GM19463 (cell line): ENCODE data around the gene SUMF1.
A peak's percentile ranks its signal among the peaks of the same experiment; 100 is the strongest.
"Not testable (repeated sequence)": the region's sequence is repeated elsewhere in the genome, so short reads cannot be mapped to it uniquely, and the experiment has no call there.

Source experiments
- ATAC-seq: cut with Tn5 transposase; IDR thresholded peaks from one replicate; pipeline ENCODE4 v1.9.1; 2021; ENCODE audit warnings: mild to moderate bottlenecking, moderate library complexity; ENCODE audit not compliant: unreplicated experiment

Gene SUMF1

DNA sequence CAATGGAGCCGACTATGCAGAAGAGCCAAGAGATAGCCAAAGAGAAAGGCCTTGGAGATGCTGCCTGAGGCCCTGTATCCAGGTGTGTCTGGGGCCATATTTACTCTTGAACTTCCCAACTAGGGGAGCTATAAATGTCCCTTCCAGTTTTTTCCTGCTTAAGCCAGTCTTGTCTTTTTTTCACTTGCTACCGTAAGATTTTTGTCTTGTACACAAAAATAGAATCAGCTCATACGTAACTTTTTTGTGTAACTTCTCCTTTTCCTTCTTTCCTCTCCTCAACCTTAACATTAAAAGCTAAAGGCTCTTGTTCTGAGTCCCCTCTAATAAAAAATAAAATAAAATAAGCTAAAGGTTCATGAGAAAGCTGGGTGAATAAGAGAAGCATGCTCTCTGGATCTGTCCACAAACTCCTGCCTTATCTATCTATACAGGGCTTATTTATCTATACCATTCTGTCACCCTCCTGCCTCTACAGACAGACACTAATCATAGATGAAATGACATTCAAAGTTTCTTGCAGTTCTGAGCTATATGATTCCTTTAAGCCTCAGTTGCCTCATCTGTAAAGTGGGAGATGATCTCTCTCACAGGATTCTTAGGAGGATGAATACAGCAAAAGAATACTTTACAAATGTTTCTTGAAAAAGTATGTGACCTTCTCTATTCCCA lies 4.6 kb downstream of the SUMF1 start:
- no peak for ATAC-seq

DNA sequence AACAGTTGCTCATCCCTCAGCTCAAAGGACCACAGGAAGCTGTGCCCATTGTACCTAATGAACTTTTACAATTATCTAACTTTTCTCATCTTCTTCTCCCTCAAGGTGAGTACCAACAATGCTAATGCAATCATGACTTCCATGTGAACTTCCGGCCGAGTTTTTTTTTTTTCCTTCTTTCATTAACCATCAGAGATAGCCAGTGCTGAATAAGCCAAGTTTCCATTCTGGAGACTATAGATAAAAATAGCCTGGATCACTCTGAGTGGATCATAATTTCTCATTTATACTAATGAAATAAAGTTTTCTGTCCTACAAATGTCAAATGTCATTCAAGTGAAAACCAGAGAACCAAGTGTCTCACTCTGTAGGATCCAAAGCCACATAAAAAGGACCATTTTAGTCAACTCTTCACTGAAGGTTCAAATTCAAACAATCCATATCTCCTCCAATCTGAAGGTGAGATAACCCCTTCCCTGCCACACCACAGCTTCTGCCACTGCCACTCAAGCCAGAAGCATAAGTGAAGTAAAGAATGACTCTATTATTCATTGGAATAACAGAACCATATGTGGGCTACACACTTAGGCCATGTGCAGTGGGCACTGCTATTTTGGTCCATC lies 5.5 kb downstream of the SUMF1 start:
- ATAC-seq, result no peak

DNA sequence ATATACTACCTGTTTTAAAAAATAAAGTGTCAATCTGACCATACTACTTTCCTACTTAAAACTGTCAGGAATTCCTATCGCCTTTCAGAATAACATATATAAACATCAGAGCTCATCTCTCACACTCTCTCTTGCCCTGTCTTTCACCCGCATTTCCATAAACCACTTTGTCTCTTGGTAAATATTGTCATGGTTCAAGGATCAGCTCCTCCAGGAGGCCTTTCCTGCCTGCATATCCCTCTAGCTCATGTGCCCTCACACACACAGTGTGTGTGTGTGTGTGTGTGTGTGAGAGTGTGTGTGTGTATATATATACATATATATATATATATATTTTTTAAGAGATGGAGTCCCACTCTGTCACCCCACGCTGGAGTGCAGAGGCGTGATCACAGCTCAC lies 6.7 kb downstream of the SUMF1 start:
- ATAC-seq, result no peak

DNA sequence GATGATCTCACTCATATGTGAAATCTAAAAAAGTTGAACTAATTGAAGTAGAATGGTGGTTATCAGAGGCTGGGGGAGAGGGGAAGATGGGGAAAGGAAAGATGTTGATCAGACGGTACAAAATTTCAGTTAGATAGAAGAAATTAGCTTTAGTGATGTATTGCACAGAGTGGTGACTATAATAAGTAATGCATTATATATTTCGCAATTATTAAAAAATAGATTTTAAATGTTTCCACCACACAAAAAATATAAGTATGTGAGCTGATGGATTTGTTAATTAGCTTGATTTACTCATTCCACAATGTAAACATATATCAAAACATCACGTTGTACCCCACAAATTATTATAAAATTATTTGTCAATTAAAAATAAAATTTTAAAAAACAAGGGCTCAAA lies 8.1 kb downstream of the SUMF1 start:
- no peak for ATAC-seq

DNA sequence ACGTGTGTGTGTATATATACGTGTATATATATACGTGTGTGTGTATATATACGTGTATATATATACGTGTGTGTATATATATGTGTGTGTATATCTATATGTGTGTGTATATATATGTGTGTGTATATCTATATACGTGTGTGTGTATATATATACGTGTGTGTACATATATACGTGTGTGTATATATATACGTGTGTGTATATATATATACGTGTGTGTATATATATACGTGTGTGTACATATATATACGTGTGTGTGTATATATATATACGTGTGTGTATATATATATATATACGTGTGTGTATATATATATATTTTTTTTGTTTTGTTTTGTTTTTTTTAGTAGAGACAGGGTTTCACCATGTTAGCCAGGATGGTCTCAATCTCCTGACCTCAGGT lies 10.3 kb downstream of the SUMF1 start:
- ATAC-seq, result not testable (repeated sequence)

DNA sequence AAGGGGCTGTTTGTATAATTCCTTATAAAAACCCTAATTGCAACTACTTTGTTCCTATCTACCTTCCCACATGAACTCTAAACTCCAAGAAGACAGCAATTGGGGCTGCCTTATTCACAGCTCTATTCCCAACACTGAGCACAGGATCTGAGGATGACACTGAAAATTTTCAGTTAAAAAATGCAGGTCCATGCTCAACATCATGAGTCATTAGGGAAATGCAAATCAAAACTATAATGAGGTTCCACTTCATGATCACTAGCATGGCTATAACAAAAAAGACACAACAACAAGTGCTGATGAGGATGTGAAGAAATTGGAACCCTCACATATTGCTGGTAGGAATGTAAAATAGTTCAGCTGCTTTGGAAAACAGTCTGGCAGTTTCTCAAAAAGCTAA lies 12.9 kb downstream of the SUMF1 start:
- ATAC-seq, result no peak

DNA sequence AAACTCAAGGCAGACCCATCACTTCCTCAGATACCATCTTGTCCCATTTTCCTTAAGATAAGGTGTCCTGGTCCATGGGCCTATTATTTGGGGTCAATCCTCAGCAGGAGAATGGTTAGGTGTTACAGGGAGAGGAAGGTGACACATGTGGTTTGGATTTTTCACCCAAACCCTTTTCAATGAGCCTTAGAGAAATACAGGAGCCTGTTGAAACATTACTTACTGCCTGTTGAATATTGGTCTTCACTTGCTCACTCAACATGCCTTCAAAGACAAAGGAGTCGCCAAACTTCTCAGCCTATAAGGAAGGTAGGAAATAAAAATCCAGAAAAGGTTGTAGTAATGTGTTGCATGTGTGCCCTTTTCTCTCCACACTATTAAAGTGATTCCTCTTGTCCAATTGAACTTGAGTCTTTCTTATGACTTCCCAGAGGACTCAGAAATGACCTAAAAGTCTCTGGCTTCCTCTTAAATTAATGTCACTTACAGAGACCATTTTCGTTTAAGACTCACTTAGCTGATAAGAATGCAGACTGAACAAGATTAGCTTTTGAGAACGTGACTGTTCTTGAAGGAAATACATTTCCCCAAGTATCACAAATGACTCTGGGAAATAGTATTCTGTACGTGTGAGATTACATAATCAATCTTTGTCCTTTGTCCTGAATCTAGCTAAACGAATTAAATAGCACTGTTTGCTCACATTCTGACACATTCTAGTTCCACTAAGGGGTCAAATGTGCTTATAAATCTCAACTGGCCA lies 17.8 kb downstream of the SUMF1 start:
- no peak for ATAC-seq

DNA sequence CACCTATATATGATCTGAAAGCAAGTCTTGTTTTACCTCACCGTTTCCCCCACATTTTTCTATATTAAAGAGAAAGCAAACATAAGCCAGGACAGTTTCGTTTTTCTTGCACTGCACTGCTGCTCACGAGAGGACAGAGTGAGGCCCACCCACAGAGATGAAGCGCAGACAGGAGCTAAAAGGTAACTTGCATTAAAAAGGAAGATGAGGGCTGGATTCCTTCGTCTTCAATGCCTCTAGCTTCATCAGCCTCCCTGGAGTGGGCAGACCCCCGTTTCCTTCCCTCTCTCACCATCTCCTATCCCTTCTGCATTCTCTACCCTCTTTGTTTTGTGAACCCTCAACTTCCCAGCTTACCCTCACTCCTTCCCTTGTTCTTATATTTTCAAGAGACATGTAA lies 18.9 kb downstream of the SUMF1 start:
- no peak for ATAC-seq

DNA sequence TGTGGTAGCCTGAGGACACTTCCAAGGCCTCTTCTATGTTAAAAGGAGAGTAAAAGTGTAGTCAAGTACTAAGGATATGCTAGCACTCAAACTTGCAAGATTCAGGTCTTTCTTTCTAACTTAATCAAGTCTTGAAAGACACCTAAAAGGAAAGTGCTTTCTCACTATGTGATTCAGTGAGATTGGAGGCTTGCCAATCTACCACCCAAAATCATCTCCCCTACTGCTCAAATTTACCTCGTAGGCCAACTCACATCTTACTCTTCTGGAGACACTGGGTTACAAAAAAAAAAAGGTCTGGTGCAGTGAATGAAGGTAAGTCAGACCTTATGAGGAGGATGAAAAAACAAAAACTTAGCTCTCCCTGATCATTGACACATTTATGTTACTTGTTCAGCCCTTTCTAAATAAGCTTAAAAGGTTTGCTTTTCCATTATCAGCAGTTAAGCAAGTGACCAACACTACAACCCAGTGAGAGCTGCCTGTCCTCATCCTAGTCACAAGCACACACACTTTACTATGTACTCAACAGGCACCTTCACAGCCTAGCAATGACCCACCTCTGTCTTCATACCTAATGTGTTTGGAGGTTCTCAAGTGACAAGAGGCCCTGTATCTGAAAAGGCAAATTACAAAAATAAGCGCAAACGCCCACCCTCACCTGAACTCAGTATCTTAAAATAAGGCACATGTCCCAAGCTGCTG lies 19.6 kb downstream of the SUMF1 start:
- ATAC-seq, result no peak

DNA sequence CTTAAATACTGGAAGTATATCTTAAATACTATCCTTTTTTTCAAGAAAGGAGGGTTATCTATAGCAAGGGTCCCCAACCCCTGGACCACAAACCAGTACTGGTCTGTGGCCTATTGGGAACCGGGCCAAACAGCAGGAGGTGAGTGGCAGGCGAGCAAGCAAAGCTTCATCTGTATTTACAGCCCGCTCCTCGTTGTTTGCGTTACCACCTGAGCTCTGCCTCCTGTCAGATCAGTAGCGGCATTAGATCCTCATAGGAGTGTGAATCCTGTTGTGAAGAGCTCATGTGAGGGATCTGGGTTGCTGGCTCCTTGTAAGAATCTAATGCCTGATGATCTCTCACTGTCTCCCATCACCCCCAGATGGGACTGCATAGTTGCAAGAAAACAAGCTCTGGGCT lies 26.1 kb downstream of the SUMF1 start:
- no peak for ATAC-seq

DNA sequence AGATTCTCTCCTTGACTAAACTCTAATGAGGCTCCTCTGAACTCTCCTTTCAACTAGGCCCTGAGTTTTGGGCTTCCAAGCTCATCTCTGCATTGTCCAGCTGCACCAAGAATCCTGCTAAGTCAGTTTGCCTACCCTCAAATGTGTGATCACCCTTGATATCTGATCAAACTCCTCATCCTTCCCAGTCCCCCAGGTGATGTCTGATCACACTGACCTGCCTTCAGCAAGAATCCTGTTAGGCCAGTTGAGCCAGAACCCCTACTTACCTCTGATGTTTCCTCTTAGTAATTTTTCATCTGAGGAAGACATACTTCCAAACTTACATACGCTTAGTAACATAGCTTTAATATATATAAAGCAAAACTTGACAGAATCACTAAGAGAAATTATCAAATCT lies 28.8 kb downstream of the SUMF1 start:
- no peak for ATAC-seq

DNA sequence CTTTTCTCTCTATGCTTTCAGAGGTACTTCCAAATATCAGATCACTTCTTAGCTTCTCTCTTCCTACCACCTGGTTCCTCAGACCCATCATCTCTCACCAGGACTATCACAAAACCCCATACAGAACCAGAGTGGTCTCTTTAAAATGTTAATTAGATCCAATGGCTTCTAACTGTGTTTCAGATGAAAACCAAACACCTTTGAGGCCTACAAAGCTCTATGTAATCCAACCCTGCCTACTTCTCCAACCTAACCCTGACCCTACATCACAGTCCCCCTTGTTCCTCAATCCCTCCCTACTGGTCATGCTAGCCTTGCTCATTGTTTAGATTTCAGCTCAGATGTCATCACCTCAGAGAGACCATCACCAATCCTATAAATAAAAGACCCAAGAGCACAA lies 34.8 kb downstream of the SUMF1 start:
- no peak for ATAC-seq

DNA sequence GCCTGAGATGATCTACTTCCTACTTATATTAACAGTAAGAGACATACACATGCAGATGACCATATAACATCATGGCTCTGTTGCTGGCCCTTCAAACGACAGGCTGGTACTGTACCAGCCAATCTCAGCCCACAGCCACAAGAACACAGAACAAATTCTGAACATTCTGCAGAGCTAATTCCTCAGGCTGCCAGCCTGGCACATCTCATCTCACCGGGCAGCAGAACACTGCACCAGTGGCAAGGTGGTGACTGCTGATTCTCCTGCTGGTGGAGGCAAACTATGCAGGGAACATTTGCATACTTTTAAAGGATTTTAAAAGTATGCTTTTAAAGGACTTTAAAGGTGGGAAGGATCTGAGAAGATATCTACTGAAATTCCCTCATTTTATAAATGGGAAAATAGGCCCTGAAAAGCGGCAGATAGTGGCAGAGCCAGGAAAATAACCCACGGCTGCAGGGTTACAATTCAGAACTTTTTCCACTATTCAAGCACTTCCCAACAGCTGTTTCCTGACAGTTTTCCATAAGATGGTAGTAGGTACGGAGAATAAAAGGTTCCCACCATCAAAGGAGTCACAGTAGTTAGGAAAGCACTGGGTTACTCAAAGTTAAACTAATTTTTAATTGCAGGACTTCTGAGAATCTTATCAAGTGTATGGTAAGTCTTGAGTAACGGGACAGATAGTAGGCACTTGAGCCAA lies 37.3 kb downstream of the SUMF1 start:
- no peak for ATAC-seq

DNA sequence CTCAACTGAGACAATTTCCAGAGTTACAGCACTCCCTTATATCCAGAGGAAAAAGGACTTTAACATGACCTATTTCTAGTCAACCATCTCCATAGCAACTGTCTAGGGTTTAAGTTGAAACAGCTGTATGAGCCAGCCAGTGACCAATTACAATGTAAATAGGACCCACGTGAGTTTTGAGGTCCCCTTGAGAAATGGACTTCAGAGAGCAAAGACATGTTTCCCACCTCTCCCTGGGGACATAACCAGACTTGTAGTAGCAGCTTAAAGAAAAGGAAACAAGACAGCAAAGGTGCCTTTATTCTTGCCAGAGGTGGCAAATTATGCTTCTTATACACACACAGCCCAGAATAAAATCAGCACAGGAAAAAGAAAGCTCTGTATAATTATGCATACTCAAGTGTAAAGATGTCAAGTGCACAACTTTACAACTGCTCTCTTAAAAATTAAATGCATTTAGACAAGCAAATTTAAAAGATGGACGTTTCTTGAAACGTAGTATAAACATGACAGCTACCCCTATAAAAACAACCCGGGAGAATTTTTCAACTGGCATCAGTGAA lies 40.2 kb downstream of the SUMF1 start:
- peak; percentile 80 for ATAC-seq

DNA sequence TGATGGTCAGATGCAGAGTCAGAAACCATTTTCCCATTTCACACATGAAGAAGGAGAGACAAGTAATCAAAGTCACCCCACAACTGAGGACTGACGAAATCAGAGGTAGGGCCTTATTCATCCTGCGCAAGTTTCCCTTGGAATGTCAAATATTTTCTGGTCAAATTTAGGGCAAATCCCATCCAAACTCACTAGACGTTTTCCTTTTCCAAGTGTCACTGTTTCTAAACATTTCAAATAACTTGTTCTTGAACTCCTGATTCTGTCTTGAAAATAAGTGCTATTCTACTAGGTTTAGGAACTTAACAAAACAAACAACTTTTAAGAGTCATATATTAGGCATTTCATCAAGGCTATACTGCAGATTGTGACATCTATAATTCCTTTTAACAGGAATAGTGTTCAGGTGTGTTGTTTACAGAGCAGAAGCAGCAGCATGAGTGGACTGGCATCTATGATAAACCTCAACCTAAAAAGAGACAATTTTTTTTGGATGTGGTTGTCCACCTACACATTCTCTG lies 40.7 kb downstream of the SUMF1 start:
- ATAC-seq, result no peak

DNA sequence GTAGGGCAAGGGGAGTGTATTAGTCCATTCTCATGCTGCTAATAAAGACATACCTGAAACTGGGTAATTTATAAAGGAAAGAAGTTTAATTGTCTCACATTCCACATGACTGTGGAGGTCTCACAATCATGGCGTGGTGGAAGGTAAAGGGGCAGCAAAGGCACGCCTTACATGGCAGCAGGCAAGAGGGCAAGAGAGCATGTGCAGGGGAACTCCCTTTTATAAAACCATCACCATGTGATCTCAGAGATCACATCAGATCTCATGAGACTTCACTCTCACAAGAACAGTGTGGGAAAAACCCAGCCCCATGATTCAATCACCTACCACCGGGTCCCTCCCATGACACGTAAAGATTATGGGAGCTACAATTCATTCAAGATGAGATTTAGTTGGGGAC lies 41.4 kb downstream of the SUMF1 start:
- peak; percentile 43 for ATAC-seq

DNA sequence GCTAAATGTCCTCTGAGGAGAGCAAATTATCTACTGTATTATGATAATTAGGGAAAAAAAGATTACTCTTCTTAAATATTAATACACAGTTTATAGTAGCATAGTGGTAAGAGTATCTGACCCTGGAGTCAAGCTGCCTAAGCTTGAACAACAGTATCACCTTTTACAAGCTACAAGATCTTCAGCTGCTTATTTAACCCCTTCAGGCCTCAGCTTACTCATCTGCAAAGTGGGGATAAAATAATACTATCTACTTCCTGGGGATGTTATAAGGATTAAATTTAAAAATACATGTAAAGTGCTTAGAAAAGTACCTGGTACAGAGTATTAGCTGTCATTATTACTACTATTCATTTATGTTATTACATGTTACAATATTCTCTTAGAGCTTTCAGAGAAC lies 42.0 kb downstream of the SUMF1 start:
- ATAC-seq, result no peak

DNA sequence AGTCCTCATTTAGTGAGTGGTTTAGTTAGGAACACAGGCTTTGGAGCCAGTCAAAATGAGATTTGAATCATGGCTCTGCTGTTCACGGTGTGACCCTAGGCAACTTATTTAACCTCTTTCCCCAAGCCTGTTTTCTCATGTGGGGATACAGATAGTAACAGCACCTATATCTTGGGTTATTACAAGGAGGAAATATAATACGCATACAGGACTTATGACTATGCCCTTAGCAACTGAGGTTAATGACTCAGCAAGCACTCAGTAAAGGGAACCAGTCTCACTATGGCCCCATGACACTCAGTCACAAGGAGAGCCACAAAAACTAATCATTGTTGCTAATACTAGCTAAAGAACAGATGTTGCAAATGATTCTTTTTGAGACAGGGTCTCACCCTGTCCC lies 45.9 kb downstream of the SUMF1 start:
- peak; percentile 77 for ATAC-seq

DNA sequence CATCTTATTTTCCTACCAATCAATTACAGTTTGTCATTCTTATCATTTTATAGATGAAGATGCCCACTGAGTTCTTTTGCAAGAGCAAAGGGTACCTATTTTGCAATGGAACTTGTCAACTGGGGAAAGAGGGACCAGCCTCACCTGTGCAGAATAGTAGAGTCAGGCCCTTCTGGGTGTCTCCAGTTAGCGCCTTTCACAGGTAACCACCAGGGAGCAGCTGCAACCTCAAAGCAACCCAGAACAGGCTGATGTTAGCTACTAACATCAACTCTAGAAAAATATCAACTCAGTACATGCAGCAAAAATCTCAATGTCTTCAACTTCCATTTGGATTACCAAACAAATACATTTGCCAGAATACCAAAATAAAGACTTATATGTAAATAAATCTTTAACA lies 47.1 kb downstream of the SUMF1 start:
- ATAC-seq, result no peak

DNA sequence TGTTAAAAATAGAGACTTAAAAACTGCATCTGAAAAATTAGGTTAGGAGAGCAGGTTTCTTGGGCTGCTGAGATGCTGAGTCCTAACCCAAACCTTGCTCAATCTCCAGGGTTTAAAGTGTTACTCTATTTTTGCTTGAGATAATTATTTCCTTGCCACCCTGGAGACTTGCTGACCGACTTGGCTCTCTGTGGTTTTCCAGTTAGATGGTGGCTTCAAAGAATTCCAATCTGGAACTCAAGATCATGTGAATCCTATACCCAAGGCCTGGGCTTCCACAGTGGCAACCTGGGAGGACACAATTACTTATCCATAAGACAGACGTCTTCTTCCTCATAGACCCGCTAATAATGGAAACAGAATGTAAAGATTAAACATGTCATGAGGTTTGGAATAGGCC lies 47.7 kb downstream of the SUMF1 start:
- no peak for ATAC-seq

DNA sequence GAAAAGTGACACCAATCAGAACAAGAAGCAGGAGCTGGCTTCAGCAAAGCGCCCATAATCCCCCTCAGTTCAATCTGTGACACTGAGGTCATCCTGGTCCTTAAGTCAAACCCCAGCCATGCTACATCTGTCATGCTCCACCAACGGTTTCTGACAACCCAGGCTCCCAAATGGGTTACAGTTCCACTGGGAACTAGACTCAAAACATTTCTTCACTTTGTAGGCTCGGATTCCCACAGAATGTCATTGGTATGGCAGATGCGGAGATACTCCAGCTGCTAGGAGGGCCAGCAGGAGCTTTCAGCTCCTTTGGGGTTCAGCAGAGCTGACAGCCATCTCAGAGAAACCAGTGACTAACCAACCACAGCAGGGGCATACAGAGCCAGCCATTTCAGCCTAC lies 48.9 kb downstream of the SUMF1 start:
- ATAC-seq, result no peak
